ENCODE data around the gene RPL29. TPM values are rescaled to one million over a fixed set of nuclear protein-coding genes. Genes with fewer than 3 reads are reported as not detected.

The RPL29 gene
- total and polyA plus RNA-seq, 2 of the 8 experiments (the other 6 are each of a cell fraction or from before 2014, with no cell fraction given) = 1,467 to 2,660 TPM

DNA sequence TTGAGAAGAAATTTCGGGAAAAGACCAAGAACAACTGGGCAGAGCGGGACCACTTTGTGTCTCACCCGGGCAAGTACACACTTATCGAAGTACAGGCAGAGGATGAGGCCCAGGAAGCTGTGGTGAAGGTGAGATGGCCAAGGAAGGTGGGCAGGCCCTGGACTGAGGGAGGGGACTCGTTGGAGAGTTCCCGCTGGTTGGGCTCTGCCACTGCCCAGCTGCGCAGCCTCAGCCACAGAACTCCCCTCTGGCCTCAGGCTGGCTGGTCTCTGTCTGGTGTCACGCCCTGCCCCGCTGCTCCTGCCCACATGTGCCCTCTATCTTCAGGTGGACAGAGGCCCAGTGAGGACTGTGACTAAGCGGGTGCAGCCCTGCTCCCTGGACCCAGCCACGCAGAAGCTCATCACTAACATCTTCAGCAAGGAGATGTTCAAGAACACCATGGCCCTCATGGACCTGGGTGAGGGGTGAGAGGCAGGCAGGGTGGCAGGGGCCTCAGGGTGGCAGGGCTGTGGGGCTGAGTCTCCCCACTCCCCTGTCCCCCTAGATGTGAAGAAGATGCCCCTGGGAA lies 51.2 kb downstream of the RPL29 start:
- Histone ChIP-seq H2BK15ac (ENCODE audit: low read length) (no peak overlapping the region), H4K91ac (replicated peaks; ENCODE audit: insufficient read length, low read length) (no peak overlapping the region), H3K4me2 (ENCODE audit: insufficient read depth in 1 of 2, low read depth in 2 of 2, low read length in 2 of 2) (no peak overlapping the region), H3K23me2 (ENCODE audit: low read depth, low read length) (peaks cover 9% of the 10 kb centered on the region; the same call in 1 of the 2 replicates), H3K56ac (replicated peaks; ENCODE audit: insufficient read length, low read depth, low read length) (no peak overlapping the region), H2BK12ac (ENCODE audit: low read depth, low read length) (no peak overlapping the region), H3K36me3 (ENCODE audit: control insufficient read depth in 2 of 4, insufficient read depth in 4 of 4, low read length in 3 of 4) (no peaks in the 10 kb centered on the region), H2BK20ac (ENCODE audit: low read length) (no peak overlapping the region), H3K4ac (replicated peaks; ENCODE audit: insufficient read length, low read depth, low read length) (no peak overlapping the region), H2BK5ac (ENCODE audit: low read depth, low read length) (no peak overlapping the region), H3K14ac (ENCODE audit: insufficient read length) (no peak overlapping the region), H2BK120ac (replicated peaks; ENCODE audit: low read depth, low read length) (no peak overlapping the region), H3K27me3 (replicated peaks in 1 of 4; ENCODE audit: control insufficient read depth in 3 of 4, extremely low read depth in 1 of 4, insufficient read depth in 3 of 4, low read length in 3 of 4) (peaks cover 0 to 10% (median 4%) of the 10 kb centered on the region in 4 experiments; a peak in 5 of 7 replicates), H3K9ac (replicated peaks in 1 of 4; ENCODE audit: extremely low read depth in 1 of 4, low read depth in 3 of 4, low read length in 3 of 4) (no peak overlapping the region), H3K27ac (ENCODE audit: low read depth, low read length) (no peak overlapping the region), H3K9me3 (ENCODE audit: insufficient read depth in 2 of 2, low read depth in 1 of 2, low read length in 1 of 2) (no peaks in the 10 kb centered on the region), H3K4me1 (replicated peaks in 1 of 4; ENCODE audit: control insufficient read depth in 3 of 4, insufficient read depth in 4 of 4, low read length in 3 of 4) (peaks cover 2 to 13% (median 6%) of the 10 kb centered on the region in 4 experiments), H3K79me2 (ENCODE audit: control insufficient read depth in 1 of 2, insufficient read depth in 2 of 2, low read length in 2 of 2) (peaks cover 0 to 18% of the 10 kb centered on the region in 2 experiments; a peak in 3 of 4 replicates), H3K23ac (ENCODE audit: insufficient read length) (no peak overlapping the region), H2AK5ac (ENCODE audit: low read depth, low read length) (no peak overlapping the region), H4K5ac (ENCODE audit: insufficient read length, low read depth, low read length) (no peak overlapping the region), H4K20me1 (replicated peaks in 1 of 2; ENCODE audit: control insufficient read depth in 1 of 2, insufficient read depth in 2 of 2, low read length in 2 of 2) (peaks cover 3 to 11% of the 10 kb centered on the region in 2 experiments), H4K8ac (ENCODE audit: extremely low read depth, insufficient read depth, low read length) (no peak overlapping the region), H3K4me3 (ENCODE audit: extremely low read depth in 1 of 4, insufficient read depth in 2 of 4, low read depth in 3 of 4, low read length in 4 of 4) (no peak overlapping the region), H3K79me1 (ENCODE audit: low read depth, low read length) (peaks cover 7% of the 10 kb centered on the region; the same call in 1 of the 2 replicates), H3K18ac (ENCODE audit: extremely low read depth, low read length) (no peak overlapping the region), H2AFZ (ENCODE audit: low read length) (no peak overlapping the region)
- ChIA-PET CTCF (ENCODE audit: partially characterized antibody) (interaction anchor here (0.9 to 5.1 kb wide), 9 partner anchors 10 to 125 kb away, joined by 3 to 44 read pairs (median 6); partner anchors contain the start of genes ABHD14B, ACY1 and RPL29), POLR2A (ENCODE audit: partially characterized antibody) (interaction anchor here (0.9 to 15.7 kb wide), 5 partner anchors 10 to 48 kb away, joined by 3 to 148 read pairs (median 6); partner anchors contain the start of genes ACY1, GPR62, PCBP4 and RPL29)
- FAIRE-seq (no peak), DNase-seq (ENCODE audit: low read depth in 1 of 2, low spot score in 2 of 2) (no peak)
- WGBS, 2 experiments (ENCODE audit: extremely low coverage in 1 of 2, insufficient coverage in 1 of 2, insufficient read length in 1 of 2, insufficient replicate concordance in 2 of 2, low coverage in 1 of 2, low lambda C conversion rate in 2 of 2, missing lambda C conversion rate in 1 of 2) = 87% methylated on average over 11 of the region's 11 CpGs; no CpG with 5 or more reads in 1 of the 2 experiments
- no peak for TF ChIP-seq EGR1 (IDR thresholded peaks at IDR 0.05; ENCODE audit: borderline replicate concordance, low read depth, low read length)
- TF ChIP-seq SP2 (IDR thresholded peaks at IDR 0.05; ENCODE audit: low read length) = no peak
